Mesenchymal stem cell (in vitro differentiated cells and primary cell): Measurements from ENCODE around the gene C2orf76.
"Not testable (repeated sequence)": the region's sequence is repeated elsewhere in the genome, so short reads cannot be mapped to it uniquely, and the experiment has no call there.

Experiments used
- DNase-seq: peaks from one replicate; pipeline ENCODE4 v3.0.0-alpha.2; 2013
- H2AFZ ChIP-seq: one replicate; pipeline ENCODE4 v1.6.1; 2013; ENCODE audit warnings: low read depth, mild to moderate bottlenecking, control low read depth, inconsistent platforms, low read length, moderate library complexity
- H2AK5ac ChIP-seq: 2 replicates; pipeline ENCODE4 v1.6.1; 2013; ENCODE audit warnings: low read length, moderate library complexity, mild to moderate bottlenecking, inconsistent platforms; ENCODE audit not compliant: severe bottlenecking
- H2BK120ac ChIP-seq: one replicate; pipeline ENCODE4 v1.6.1; 2013; ENCODE audit warnings: low read depth, mild to moderate bottlenecking, inconsistent platforms, low read length, moderate library complexity
- H2BK12ac ChIP-seq, 2 experiments: one replicate each; pipeline ENCODE4 v1.6.1; 2013; ENCODE audit warnings: inconsistent platforms in 2 of 2, low read length in 2 of 2, mild to moderate bottlenecking in 2 of 2, moderate library complexity in 2 of 2, control low read depth in 1 of 2
- H2BK15ac ChIP-seq: one replicate; pipeline ENCODE4 v1.6.1; 2013; ENCODE audit warnings: mild to moderate bottlenecking, low read depth, inconsistent platforms; ENCODE audit not compliant: poor library complexity, severe bottlenecking
- H2BK5ac ChIP-seq: 2 replicates; pipeline ENCODE4 v1.6.1; 2013; ENCODE audit warnings: low read depth, mild to moderate bottlenecking, low read length, control low read depth, inconsistent platforms; ENCODE audit not compliant: poor library complexity, severe bottlenecking
- H3K14ac ChIP-seq, 2 experiments: one replicate each; pipeline ENCODE4 v1.6.1; 2013; ENCODE audit warnings: inconsistent platforms in 2 of 2, low read length in 2 of 2, control low read depth in 1 of 2, mild to moderate bottlenecking in 1 of 2, moderate library complexity in 1 of 2
- H3K18ac ChIP-seq, 2 experiments: one replicate each; pipeline ENCODE4 v1.6.1; 2013; ENCODE audit warnings: inconsistent platforms in 2 of 2, low read length in 2 of 2, control low read depth in 1 of 2, low read depth in 1 of 2, mild to moderate bottlenecking in 1 of 2
- H3K23ac ChIP-seq, 2 experiments: one replicate each; pipeline ENCODE4 v1.6.1; 2013; ENCODE audit warnings: inconsistent platforms in 2 of 2, low read length in 2 of 2, mild to moderate bottlenecking in 2 of 2, moderate library complexity in 2 of 2, control low read depth in 1 of 2
- H3K27ac ChIP-seq: 2 replicates; pipeline ENCODE4 v1.5.1; 2013; ENCODE audit warnings: mild to moderate bottlenecking, moderate library complexity, low read length, control low read depth, inconsistent platforms; ENCODE audit not compliant: poor library complexity, severe bottlenecking
- H3K27me3 ChIP-seq, 2 experiments: 2 replicates each; pipeline versions ENCODE4 v1.6.1 to v1.7.0; 2013; ENCODE audit warnings: low read length in 2 of 2, mild to moderate bottlenecking in 2 of 2, moderate library complexity in 2 of 2, control low read depth in 1 of 2, inconsistent platforms in 1 of 2; ENCODE audit not compliant: control insufficient read depth in 1 of 2, insufficient read depth in 1 of 2
- H3K36me3 ChIP-seq, 2 experiments: 2 replicates each; pipeline versions ENCODE4 v1.6.1 to v1.7.0; 2013; ENCODE audit warnings: low read length in 2 of 2, control low read depth in 1 of 2, inconsistent platforms in 1 of 2, low read depth in 1 of 2, mild to moderate bottlenecking in 1 of 2; ENCODE audit not compliant: insufficient read depth in 2 of 2, control insufficient read depth in 1 of 2
- H3K4ac ChIP-seq, 2 experiments: one replicate each; pipeline ENCODE4 v1.6.1; 2013; ENCODE audit warnings: inconsistent platforms in 2 of 2, low read length in 2 of 2, mild to moderate bottlenecking in 2 of 2, moderate library complexity in 2 of 2, control low read depth in 1 of 2, low read depth in 1 of 2
- H3K4me1 ChIP-seq: 2 replicates; pipeline ENCODE4 v1.6.1; 2013; ENCODE audit warnings: low read depth, low read length, control low read depth; ENCODE audit not compliant: control insufficient read depth, insufficient read depth
- H3K4me2 ChIP-seq: 2 replicates; pipeline ENCODE4 v1.6.1; 2013; ENCODE audit warnings: low read length, mild to moderate bottlenecking, inconsistent platforms; ENCODE audit not compliant: poor library complexity, severe bottlenecking
- H3K4me3 ChIP-seq, 2 experiments: 2 replicates each; pipeline versions ENCODE4 v1.5.1 to v1.7.0; 2013; ENCODE audit warnings: low read length in 2 of 2, mild to moderate bottlenecking in 2 of 2, control low read depth in 1 of 2, low read depth in 1 of 2; ENCODE audit not compliant: insufficient read depth in 1 of 2
- H3K79me1 ChIP-seq: replicated peaks from 2 replicates; pipeline ENCODE4 v1.6.1; 2013; ENCODE audit warnings: mild to moderate bottlenecking, control low read depth, low read length, inconsistent platforms; ENCODE audit not compliant: poor library complexity, severe bottlenecking
- H3K9ac ChIP-seq: 2 replicates; pipeline ENCODE4 v1.7.0; 2013; ENCODE audit warnings: mild to moderate bottlenecking, low read length, moderate library complexity
- H3K9me3 ChIP-seq: 2 replicates; pipeline ENCODE4 v1.7.0; 2013; ENCODE audit warnings: mild to moderate bottlenecking, low read length; ENCODE audit not compliant: control insufficient read depth
- H4K8ac ChIP-seq: one replicate; pipeline ENCODE4 v1.6.1; 2013; ENCODE audit warnings: inconsistent platforms, mild to moderate bottlenecking, low read length, moderate library complexity
- H4K91ac ChIP-seq: one replicate; pipeline ENCODE4 v1.6.1; 2013; ENCODE audit warnings: mild to moderate bottlenecking, low read length, inconsistent platforms
- WGBS: methylation state at CpG from one replicate; pipeline ENCODE4 v1.1.7; 2013; ENCODE audit warnings: mixed read lengths; 5-methylcytosine and 5-hydroxymethylcytosine counted together

The C2orf76 gene

DNA sequence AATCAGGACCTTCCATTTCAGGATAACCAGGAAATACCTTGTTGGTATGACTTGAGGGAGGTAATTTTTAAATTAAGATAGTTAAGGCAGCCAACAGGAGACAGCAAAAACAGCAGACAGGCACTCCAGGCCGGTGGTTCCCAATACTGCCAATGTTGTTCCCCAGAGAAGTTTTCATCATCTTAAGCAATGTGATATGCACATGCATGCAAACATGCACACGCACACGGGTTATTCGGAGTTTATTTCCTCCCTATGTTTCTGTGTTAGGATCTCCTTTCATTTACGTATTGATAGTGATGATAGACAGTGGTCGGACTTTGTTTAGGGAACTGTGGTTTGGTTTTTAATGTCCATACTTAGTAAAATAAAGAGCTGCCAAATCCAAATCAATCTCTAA, 87.7 kb downstream of the C2orf76 start:
- no peak overlapping the region for H3K18ac ChIP-seq
- H3K4ac ChIP-seq: no peak overlapping the region
- peaks cover 1% of the 10 kb centered on the region for H3K4me1 ChIP-seq
- H3K36me3 ChIP-seq: no peaks in the 10 kb centered on the region
- H3K9me3 ChIP-seq: no peaks in the 10 kb centered on the region
- no peak overlapping the region for H2AK5ac ChIP-seq
- no peak overlapping the region for H4K91ac ChIP-seq
- H3K4me2 ChIP-seq: no peak overlapping the region
- no peak overlapping the region for H2BK12ac ChIP-seq
- H3K27ac ChIP-seq: no peak overlapping the region
- no peak overlapping the region for H2AFZ ChIP-seq
- no peak overlapping the region for H3K4me3 ChIP-seq
- no peak overlapping the region for H2BK5ac ChIP-seq
- no peak for DNase-seq
- no peak overlapping the region for H3K9ac ChIP-seq
- no peak overlapping the region for H3K23ac ChIP-seq
- no peak overlapping the region for H4K8ac ChIP-seq
- no peaks in the 10 kb centered on the region for H3K79me1 ChIP-seq
- 100% methylated on average over 5 of the region's 6 CpGs for WGBS
- no peaks in the 10 kb centered on the region for H3K27me3 ChIP-seq
- H3K14ac ChIP-seq: no peak overlapping the region
- H2BK120ac ChIP-seq: no peak overlapping the region
- H2BK15ac ChIP-seq: no peak overlapping the region

GRCh38 chr2:119278385-119278784, 88.2 kb downstream of the C2orf76 start:
- not testable (repeated sequence) for H4K8ac ChIP-seq, H3K4me2 ChIP-seq

DNA sequence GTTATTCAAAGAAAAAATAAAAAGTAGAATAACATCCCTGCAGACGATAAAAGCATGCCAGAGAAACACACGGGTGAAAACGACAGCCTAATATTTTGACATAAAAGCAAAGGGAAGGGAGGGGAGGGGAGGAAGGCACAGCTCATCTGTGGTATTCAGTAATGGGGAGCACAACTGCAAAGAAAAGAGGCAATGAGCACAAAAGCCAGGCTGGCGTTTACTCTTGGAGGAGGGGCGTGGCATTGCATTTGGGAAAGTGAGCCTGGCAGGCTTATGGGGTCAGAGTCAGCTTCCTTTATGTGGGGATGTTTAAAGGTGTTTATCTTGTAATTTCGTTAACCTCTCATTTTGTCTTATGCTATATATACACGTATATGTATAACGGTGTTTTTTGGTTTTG, 89.8 kb downstream of the C2orf76 start:
- 93% methylated on average over 8 of the region's 8 CpGs for WGBS
- H3K79me1 ChIP-seq: no peaks in the 10 kb centered on the region
- no peak overlapping the region for H2BK15ac ChIP-seq

More at GRCh38 chr2:119278385-119278784, 88.2 kb downstream of the C2orf76 start:
- not testable (repeated sequence) for H3K79me1 ChIP-seq, H2AK5ac ChIP-seq, DNase-seq, H3K23ac ChIP-seq, H2BK12ac ChIP-seq, H3K14ac ChIP-seq, H3K9ac ChIP-seq, H2BK5ac ChIP-seq, H4K91ac ChIP-seq, H2BK15ac ChIP-seq, H3K4me3 ChIP-seq, H3K9me3 ChIP-seq, H3K4ac ChIP-seq, H2BK120ac ChIP-seq, H3K27me3 ChIP-seq, H3K4me1 ChIP-seq, H3K18ac ChIP-seq, H3K27ac ChIP-seq, H3K36me3 ChIP-seq, H2AFZ ChIP-seq
- 20% methylated on average over 1 of the region's 2 CpGs for WGBS

DNA sequence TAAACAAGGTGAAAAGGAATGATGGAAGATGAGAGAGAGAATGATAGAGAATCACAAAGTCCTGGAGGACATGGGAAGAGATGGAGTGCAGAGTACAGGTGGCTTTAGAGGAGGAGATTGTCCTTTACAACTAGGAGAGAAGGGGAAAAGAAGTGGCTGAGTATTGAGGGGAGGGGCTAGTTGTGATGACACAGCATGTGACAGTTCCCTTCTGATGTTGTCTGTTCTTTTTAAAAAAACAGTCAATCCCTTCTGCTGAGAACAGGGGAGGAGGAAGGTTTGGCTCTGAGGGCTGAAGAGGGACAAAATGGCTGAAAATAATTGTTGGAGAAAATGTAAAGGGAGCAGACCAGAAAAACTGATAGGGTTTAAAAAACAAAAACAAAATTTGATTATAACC, 99.0 kb downstream of the C2orf76 start:
- Histone ChIP-seq H3K9me3 (peaks cover 8% of the 10 kb centered on the region), H3K14ac (no peak overlapping the region), H3K79me1 (peaks cover 1% of the 10 kb centered on the region), H3K4me3 (no peak overlapping the region), H2BK12ac (no peak overlapping the region), H3K27ac (no peak overlapping the region), H4K8ac (no peak overlapping the region), H3K23ac (no peak overlapping the region), H3K36me3 (peaks cover 29 to 45% of the 10 kb centered on the region in 2 experiments), H3K9ac (no peak overlapping the region), H2BK5ac (no peak overlapping the region), H3K4me1 (peaks cover 3% of the 10 kb centered on the region), H4K91ac (no peak overlapping the region), H2BK15ac (no peak overlapping the region), H3K27me3 (no peaks in the 10 kb centered on the region), H2BK120ac (no peak overlapping the region), H3K4me2 (no peak overlapping the region), H2AFZ (no peak overlapping the region), H2AK5ac (no peak overlapping the region), H3K18ac (no peak overlapping the region), H3K4ac (no peak overlapping the region)
- DNase-seq: no peak

More for the DNA sequence above, 89.8 kb downstream of the C2orf76 start:
- H3K14ac ChIP-seq: no peak overlapping the region
- no peaks in the 10 kb centered on the region for H3K36me3 ChIP-seq
- H3K4ac ChIP-seq: no peak overlapping the region
- H4K91ac ChIP-seq: no peak overlapping the region
- no peak overlapping the region for H4K8ac ChIP-seq
- H2AK5ac ChIP-seq: no peak overlapping the region
- no peak overlapping the region for H3K27ac ChIP-seq
- DNase-seq: no peak
- no peak overlapping the region for H3K4me2 ChIP-seq
- H2BK12ac ChIP-seq: no peak overlapping the region
- H3K4me1 ChIP-seq: no peaks in the 10 kb centered on the region
- no peaks in the 10 kb centered on the region for H3K27me3 ChIP-seq
- H3K9ac ChIP-seq: no peak overlapping the region
- H3K9me3 ChIP-seq: no peaks in the 10 kb centered on the region
- no peak overlapping the region for H2BK120ac ChIP-seq
- H3K4me3 ChIP-seq: no peak overlapping the region
- H2AFZ ChIP-seq: no peak overlapping the region
- H3K18ac ChIP-seq: no peak overlapping the region
- H3K23ac ChIP-seq: no peak overlapping the region
- H2BK5ac ChIP-seq: no peak overlapping the region
